Neural cell (in vitro differentiated cells): ENCODE measurements around the gene IYD. TPM values are rescaled to one million over a fixed set of nuclear protein-coding genes. Genes with fewer than 3 reads are reported as not detected.

Experiments used
- H2AFZ ChIP-seq: fragments of 200-600, 300-800 bp; sonication (generic), shearing (Covaris generic); 2 replicates; pipeline ENCODE4 v1.6.0; 2014; ENCODE audit warnings: low read depth, mild to moderate bottlenecking, antibody characterized with exemption, low read length, moderate library complexity
- H3F3A ChIP-seq: fragments of 200-600 bp; shearing (Covaris generic); 2 replicates; pipeline ENCODE4 v1.6.1; 2016; ENCODE audit warnings: mild to moderate bottlenecking, moderate library complexity, mixed read lengths, antibody characterized with exemption, low read length; ENCODE audit not compliant: insufficient read depth, poor library complexity, severe bottlenecking
- H3K27ac ChIP-seq: fragments of 200-600, 300-800 bp; sonication (generic), shearing (Covaris generic); 2 replicates; pipeline ENCODE4 v1.5.1; 2014; ENCODE audit warnings: mild to moderate bottlenecking, low read length, moderate library complexity
- H3K27me3 ChIP-seq: fragments of 300-800, 200-600 bp; sonication (generic), shearing (Covaris generic); 2 replicates; pipeline ENCODE4 v1.6.0; 2014; ENCODE audit warnings: mild to moderate bottlenecking, low read depth, low read length, moderate library complexity; ENCODE audit not compliant: insufficient read depth
- H3K36me3 ChIP-seq: fragments of 300-800, 200-600 bp; sonication (generic), shearing (Covaris generic); 2 replicates; pipeline ENCODE4 v1.5.1; 2014; ENCODE audit warnings: mild to moderate bottlenecking, antibody characterized with exemption, low read length, moderate library complexity; ENCODE audit not compliant: insufficient read depth
- H3K4me2 ChIP-seq: fragments of 300-800, 200-600 bp; sonication (generic), shearing (Covaris generic); 2 replicates; pipeline ENCODE4 v1.6.0; 2014; ENCODE audit warnings: mild to moderate bottlenecking, low read length
- H3K4me3 ChIP-seq: fragments of 300-800, 200-600 bp; sonication (generic), shearing (Covaris generic); 2 replicates; pipeline ENCODE4 v1.5.1; 2014; ENCODE audit warnings: mild to moderate bottlenecking, low read length, moderate library complexity
- H3K79me2 ChIP-seq: fragments of 200-600 bp; shearing (Covaris generic); replicated peaks from 2 replicates; pipeline ENCODE4 v1.6.0; 2014; ENCODE audit warnings: mild to moderate bottlenecking, low read length, moderate library complexity; ENCODE audit not compliant: insufficient read depth
- H3K9ac ChIP-seq: fragments of 300-800, 200-600 bp; sonication (generic), shearing (Covaris generic); 2 replicates; pipeline ENCODE4 v1.6.1; 2016; ENCODE audit warnings: mild to moderate bottlenecking, low read length, mixed read lengths
- H3K9me2 ChIP-seq: fragments of 200-600 bp; shearing (Covaris generic); 2 replicates; pipeline ENCODE4 v1.6.1; 2016; ENCODE audit warnings: mild to moderate bottlenecking, low read length, mixed read lengths; ENCODE audit not compliant: insufficient read depth
- H3K9me3 ChIP-seq: fragments of 200-600, 300-800 bp; sonication (generic), shearing (Covaris generic); 2 replicates; pipeline ENCODE4 v1.6.1; 2016; ENCODE audit warnings: mild to moderate bottlenecking, mixed run types, low read length, moderate library complexity, mixed read lengths
- H4K20me1 ChIP-seq: fragments of 200-600 bp; shearing (Covaris generic); 2 replicates; pipeline ENCODE4 v1.6.1; 2016; ENCODE audit warnings: mild to moderate bottlenecking, mixed run types; ENCODE audit not compliant: insufficient read depth
- CTCF ChIP-seq: fragments of 450-650 bp; IDR thresholded peaks from 2 replicates; pipeline ENCODE4 v1.5.1; 2014; ENCODE audit warnings: antibody characterized with exemption, mild to moderate bottlenecking, moderate library complexity; ENCODE audit not compliant: poor library complexity, severe bottlenecking
- EP300 ChIP-seq: fragments of 450-650 bp; conservative IDR thresholded peaks from 2 replicates; pipeline ENCODE4 v1.6.1; 2014; ENCODE audit warnings: antibody characterized with exemption, mild to moderate bottlenecking, moderate library complexity; ENCODE audit not compliant: poor library complexity, severe bottlenecking
- EZH2 ChIP-seq: fragments of 200-600, 300-800 bp; shearing (Covaris generic), sonication (generic); IDR thresholded peaks from 2 replicates; pipeline ENCODE4 v1.6.1; 2014; ENCODE audit warnings: antibody characterized with exemption, low read length, borderline replicate concordance, mild to moderate bottlenecking; ENCODE audit not compliant: insufficient read depth, poor library complexity, severe bottlenecking
- MXI1 ChIP-seq: fragments of 450-650 bp; conservative IDR thresholded peaks from 2 replicates; pipeline ENCODE4 v1.6.1; 2014; ENCODE audit warnings: antibody characterized with exemption, mild to moderate bottlenecking; ENCODE audit not compliant: poor library complexity, severe bottlenecking
- POLR2AphosphoS5 ChIP-seq: IDR thresholded peaks from 2 replicates; pipeline ENCODE4 v1.6.1; 2012
- RAD21 ChIP-seq: fragments of 450-650 bp; conservative IDR thresholded peaks from 2 replicates; pipeline ENCODE4 v1.6.1; 2014; ENCODE audit warnings: antibody characterized with exemption, mild to moderate bottlenecking, moderate library complexity
- REST ChIP-seq: IDR thresholded peaks from 2 replicates; pipeline ENCODE4 v1.6.1; 2012; ENCODE audit warnings: borderline replicate concordance
- SMC3 ChIP-seq: fragments of 450-650 bp; conservative IDR thresholded peaks from 2 replicates; pipeline ENCODE4 v1.6.1; 2014; ENCODE audit warnings: antibody characterized with exemption, mild to moderate bottlenecking, moderate library complexity; ENCODE audit not compliant: poor library complexity
- TAF1 ChIP-seq: IDR thresholded peaks from 2 replicates; pipeline ENCODE4 v1.6.1; 2012; ENCODE audit warnings: low read depth
- polyA plus RNA-seq: library from polyadenylated mRNA; depleted of rRNA; stranded (reverse); fragments of >200 nt; gene quantifications from 2 replicates; pipeline ENCODE4 v1.2.3, GENCODE V29; 2014

The IYD gene
- polyA plus RNA-seq, 1 donor from 2014 or later = not detected

- Histone ChIP-seq H3K9ac (no peak overlapping the region), H2AFZ (no peak overlapping the region), H3K4me2 (no peak overlapping the region), H3F3A (no peaks in the 10 kb centered on the region), H3K27me3 (no peaks in the 10 kb centered on the region), H3K36me3 (no peaks in the 10 kb centered on the region), H3K9me2 (no peaks in the 10 kb centered on the region), H3K79me2 (no peaks in the 10 kb centered on the region), H3K4me3 (no peak overlapping the region), H4K20me1 (no peaks in the 10 kb centered on the region), H3K27ac (no peak overlapping the region), H3K9me3 (no peaks in the 10 kb centered on the region)
- no peak for TF ChIP-seq POLR2AphosphoS5
- no peak for TF ChIP-seq EZH2
- TF ChIP-seq TAF1 = no peak
- TF ChIP-seq SMC3 = no peak
- no peak for TF ChIP-seq EP300
- TF ChIP-seq REST = no peak
- TF ChIP-seq MXI1 = no peak
- TF ChIP-seq CTCF = no peak
- TF ChIP-seq RAD21 = no peak
These were observed 25.4 kb upstream of the IYD start for GRCh38 chr6:150343434-150343833.

- H3K9me2 ChIP-seq = no peaks in the 10 kb centered on the region
- no peak for TF ChIP-seq MXI1
- no peak for TF ChIP-seq CTCF
- TF ChIP-seq EZH2 = no peak
- TF ChIP-seq REST = no peak
- TF ChIP-seq SMC3 = no peak
- no peak for TF ChIP-seq TAF1
- no peak overlapping the region for H3K4me2 ChIP-seq
- no peaks in the 10 kb centered on the region for H3K27me3 ChIP-seq
- H3K27ac ChIP-seq = no peak overlapping the region
- H3K79me2 ChIP-seq = no peaks in the 10 kb centered on the region
- no peak overlapping the region for H2AFZ ChIP-seq
- no peak overlapping the region for H3K4me3 ChIP-seq
- H3K9ac ChIP-seq = no peak overlapping the region
- H4K20me1 ChIP-seq = no peaks in the 10 kb centered on the region
- H3K36me3 ChIP-seq = no peaks in the 10 kb centered on the region
- no peaks in the 10 kb centered on the region for H3F3A ChIP-seq
- H3K9me3 ChIP-seq = no peaks in the 10 kb centered on the region
These were observed 23.0 kb upstream of the IYD start for GRCh38 chr6:150345781-150346180.
